H1 (cell line): ENCODE data around the gene FSTL4. TPM values are rescaled to one million over a fixed set of nuclear protein-coding genes. Genes with fewer than 3 reads are reported as not detected.

Experiments used
- CTCF ChIA-PET: fragments of 300-600 bp; sonication (Branson Sonifier 250); formaldehyde crosslinking; loops from one replicate; lab custom pipeline; 2021; ENCODE audit not compliant: partially characterized antibody; lab: Charles Lee
- POLR2A ChIA-PET: fragments of 300-600 bp; sonication (Branson Sonifier 250); formaldehyde crosslinking; loops from one replicate; lab custom pipeline; 2021; ENCODE audit warnings: inconsistent platforms; ENCODE audit not compliant: partially characterized antibody; lab: Charles Lee
- DNase-seq, 2 experiments: peaks; one replicate each; pipeline versions ENCODE4 v3.0.0 to v3.0.0-alpha.2; 2010 to 2022; ENCODE audit warnings: low spot score in 2 of 2, low read depth in 1 of 2, mixed read lengths in 1 of 2
- FAIRE-seq: peaks from 2 replicates; lab custom pipeline; 2011; peaks lifted over from hg19 to GRCh38; lab: Jason Lieb, UNC
- H2AFZ ChIP-seq: 2 replicates; pipeline ENCODE4 v1.8.1; 2012; ENCODE audit warnings: low read length, inconsistent platforms
- H2AK5ac ChIP-seq: 2 replicates; pipeline ENCODE4 v1.6.1; 2013; ENCODE audit warnings: low read depth, low read length
- H2BK120ac ChIP-seq: replicated peaks from 2 replicates; pipeline ENCODE3; 2013; ENCODE audit warnings: low read depth, low read length, inconsistent platforms
- H2BK12ac ChIP-seq: 2 replicates; pipeline ENCODE4 v1.6.1; 2013; ENCODE audit warnings: low read depth, low read length
- H2BK15ac ChIP-seq: 2 replicates; pipeline ENCODE4 v1.6.1; 2013; ENCODE audit warnings: low read length
- H2BK20ac ChIP-seq: 2 replicates; pipeline ENCODE4 v1.6.1; 2013; ENCODE audit warnings: low read length
- H2BK5ac ChIP-seq: 2 replicates; pipeline ENCODE4 v1.6.1; 2013; ENCODE audit warnings: low read depth, low read length
- H3K14ac ChIP-seq: 2 replicates; pipeline ENCODE4 v1.6.1; 2013; ENCODE audit warnings: inconsistent platforms; ENCODE audit not compliant: insufficient read length
- H3K18ac ChIP-seq: 2 replicates; pipeline ENCODE4 v1.6.1; 2013; ENCODE audit warnings: low read length; ENCODE audit errors: extremely low read depth
- H3K23ac ChIP-seq: 2 replicates; pipeline ENCODE4 v1.6.1; 2013; ENCODE audit warnings: inconsistent platforms; ENCODE audit not compliant: insufficient read length
- H3K23me2 ChIP-seq: 2 replicates; pipeline ENCODE4 v1.6.1; 2013; ENCODE audit warnings: low read depth, low read length
- H3K27ac ChIP-seq: 2 replicates; pipeline ENCODE4 v1.6.1; 2011; ENCODE audit warnings: low read depth, low read length, inconsistent platforms
- H3K27me3 ChIP-seq, 4 experiments: replicated peaks in 1 of 4; 1 replicate in 1 of 4; 2 replicates in 3 of 4; pipeline versions ENCODE4 v1.6.1 to v1.8.1; 2011 to 2013; ENCODE audit warnings: low read length in 3 of 4, mild to moderate bottlenecking in 3 of 4, inconsistent platforms in 2 of 4, mixed read lengths in 2 of 4, moderate library complexity in 1 of 4; ENCODE audit not compliant: control insufficient read depth in 3 of 4, insufficient read depth in 3 of 4; ENCODE audit errors: extremely low read depth in 1 of 4
- H3K36me3 ChIP-seq, 4 experiments: 2 replicates each; pipeline versions ENCODE4 v1.6.1 to v1.8.1; 2011 to 2013; ENCODE audit warnings: mild to moderate bottlenecking in 4 of 4, low read length in 3 of 4, moderate library complexity in 2 of 4, control low read depth in 1 of 4, inconsistent platforms in 1 of 4; ENCODE audit not compliant: insufficient read depth in 4 of 4, control insufficient read depth in 2 of 4
- H3K4ac ChIP-seq: replicated peaks from 2 replicates; pipeline ENCODE3; 2013; ENCODE audit warnings: low read length, low read depth, mixed read lengths, inconsistent platforms; ENCODE audit not compliant: insufficient read length
- H3K4me1 ChIP-seq, 4 experiments: replicated peaks in 1 of 4; 1 replicate in 1 of 4; 2 replicates in 3 of 4; pipeline versions ENCODE4 v1.6.1 to v1.8.1; 2011 to 2013; ENCODE audit warnings: low read length in 3 of 4, inconsistent platforms in 2 of 4, mixed read lengths in 1 of 4; ENCODE audit not compliant: insufficient read depth in 4 of 4, control insufficient read depth in 3 of 4
- H3K4me2 ChIP-seq, 2 experiments: 2 replicates each; pipeline versions ENCODE4 v1.6.1 to v1.8.1; 2011 to 2013; ENCODE audit warnings: low read depth in 2 of 2, low read length in 2 of 2, control low read depth in 1 of 2, inconsistent platforms in 1 of 2, mild to moderate bottlenecking in 1 of 2; ENCODE audit not compliant: insufficient read depth in 1 of 2
- H3K4me3 ChIP-seq, 4 experiments: fragments of 200-600, 300-600 bp in 1 of 4; sonication (generic), shearing (Covaris generic), sonication (Bioruptor Twin) in 1 of 4; 2 replicates each; pipeline versions ENCODE4 v1.5.1 to v1.8.1; 2011 to 2016; ENCODE audit warnings: low read length in 4 of 4, low read depth in 3 of 4, control low read depth in 2 of 4, inconsistent platforms in 2 of 4, mild to moderate bottlenecking in 2 of 4, mixed read lengths in 1 of 4, moderate library complexity in 1 of 4; ENCODE audit not compliant: insufficient read depth in 2 of 4; ENCODE audit errors: extremely low read depth in 1 of 4
- H3K56ac ChIP-seq: replicated peaks from 2 replicates; pipeline ENCODE3; 2013; ENCODE audit warnings: low read depth, mild to moderate bottlenecking, mixed read lengths, low read length, inconsistent platforms; ENCODE audit not compliant: insufficient read length
- H3K79me1 ChIP-seq: 2 replicates; pipeline ENCODE4 v1.6.1; 2013; ENCODE audit warnings: low read depth, low read length, control low read depth
- H3K79me2 ChIP-seq, 2 experiments: 2 replicates each; pipeline versions ENCODE4 v1.6.1 to v1.8.1; 2012 to 2013; ENCODE audit warnings: low read length in 2 of 2, mild to moderate bottlenecking in 2 of 2, inconsistent platforms in 1 of 2; ENCODE audit not compliant: insufficient read depth in 2 of 2, control insufficient read depth in 1 of 2
- H3K9ac ChIP-seq, 4 experiments: replicated peaks in 1 of 4; 1 replicate in 1 of 4; 2 replicates in 3 of 4; pipeline versions ENCODE4 v1.6.1 to v1.8.1; 2011 to 2013; ENCODE audit warnings: low read depth in 3 of 4, low read length in 3 of 4, control low read depth in 2 of 4, mild to moderate bottlenecking in 2 of 4, moderate library complexity in 2 of 4, inconsistent platforms in 1 of 4; ENCODE audit errors: extremely low read depth in 1 of 4
- H3K9me3 ChIP-seq, 2 experiments: 2 replicates each; pipeline versions ENCODE4 v1.6.1 to v1.8.1; 2012 to 2013; ENCODE audit warnings: mild to moderate bottlenecking in 2 of 2, moderate library complexity in 2 of 2, control low read depth in 1 of 2, inconsistent platforms in 1 of 2, low read depth in 1 of 2, low read length in 1 of 2, mixed read lengths in 1 of 2; ENCODE audit not compliant: insufficient read depth in 2 of 2
- H4K20me1 ChIP-seq, 2 experiments: replicated peaks in 1 of 2; 2 replicates each; pipeline versions ENCODE3 to v1.8.1; 2011 to 2013; ENCODE audit warnings: inconsistent platforms in 2 of 2, low read length in 2 of 2, mild to moderate bottlenecking in 1 of 2; ENCODE audit not compliant: insufficient read depth in 2 of 2, control insufficient read depth in 1 of 2
- H4K5ac ChIP-seq: 2 replicates; pipeline ENCODE4 v1.6.1; 2013; ENCODE audit warnings: low read length, low read depth, mixed read lengths, inconsistent platforms; ENCODE audit not compliant: insufficient read length
- H4K8ac ChIP-seq: 2 replicates; pipeline ENCODE4 v1.8.0; 2013; ENCODE audit warnings: mild to moderate bottlenecking, moderate library complexity, low read length, inconsistent platforms; ENCODE audit not compliant: insufficient read depth; ENCODE audit errors: extremely low read depth
- H4K91ac ChIP-seq: replicated peaks from 2 replicates; pipeline ENCODE3; 2013; ENCODE audit warnings: low read length, mixed read lengths, inconsistent platforms; ENCODE audit not compliant: insufficient read length
- BACH1 ChIP-seq: IDR thresholded peaks from 2 replicates; pipeline ENCODE4 v1.6.1; 2012; ENCODE audit warnings: low read length, improper control_type of control experiment
- CBX5 ChIP-seq: fragments of 300-800, 300-1000 bp; sonication (generic); IDR thresholded peaks from 2 replicates; pipeline ENCODE4 v1.7.1; 2016; ENCODE audit warnings: antibody characterized with exemption, low read length, low read depth
- CBX8 ChIP-seq: fragments of 300-800, 300-1000 bp; sonication (generic); IDR thresholded peaks from 2 replicates; pipeline ENCODE4 v1.7.1; 2016; ENCODE audit warnings: low read depth, low read length, borderline replicate concordance
- PHF8 ChIP-seq: fragments of 200-600 bp; sonication (generic); conservative IDR thresholded peaks from 2 replicates; pipeline ENCODE4 v1.7.1; 2012; ENCODE audit warnings: low read depth, mild to moderate bottlenecking, inconsistent platforms, low read length, moderate library complexity
- RFX5 ChIP-seq: IDR thresholded peaks from 2 replicates; pipeline ENCODE4 v1.6.1; 2011; ENCODE audit warnings: low read depth, low read length, improper control_type of control experiment, borderline replicate concordance
- SAP30 ChIP-seq: fragments of 300-600 bp; sonication (generic); IDR thresholded peaks from 2 replicates; pipeline ENCODE4 v1.7.1; 2012; ENCODE audit warnings: low read length, moderate library complexity, mild to moderate bottlenecking, inconsistent platforms; ENCODE audit not compliant: insufficient read depth, insufficient replicate concordance
- SP1 ChIP-seq: IDR thresholded peaks from 2 replicates; pipeline ENCODE4 v1.6.1; 2011; ENCODE audit warnings: low read depth, low read length
- SP4 ChIP-seq: IDR thresholded peaks from 2 replicates; pipeline ENCODE4 v1.6.1; 2012; ENCODE audit warnings: low read length, inconsistent platforms
- SRF ChIP-seq: IDR thresholded peaks from 2 replicates; pipeline ENCODE4 v1.6.1; 2011; ENCODE audit warnings: mild to moderate bottlenecking, low read depth, low read length, moderate library complexity
- WGBS, 2 experiments: shearing (Covaris generic) in 1 of 2; methylation state at CpG; one replicate each; pipeline versions ENCODE4 v1.1.6 to v1.1.7; 2013 to 2015; ENCODE audit warnings: low lambda C conversion rate in 2 of 2, mixed read lengths in 2 of 2, inconsistent platforms in 1 of 2, low coverage in 1 of 2, missing lambda C conversion rate in 1 of 2; ENCODE audit not compliant: insufficient replicate concordance in 2 of 2, insufficient coverage in 1 of 2, insufficient read length in 1 of 2; ENCODE audit errors: extremely low coverage in 1 of 2, missing lambda C conversion rate in 1 of 2; 5-methylcytosine and 5-hydroxymethylcytosine counted together
- polyA plus RNA-seq, 7 experiments: library from polyadenylated mRNA; depleted of rRNA in 3 of 7; stranded (reverse) in 5 of 7; unstranded in 2 of 7; fragments of >200 nt in 5 of 7; fragments of 200-250 nt in 2 of 7; gene quantifications; 1 replicate in 5 of 7; 2 replicates in 1 of 7; 4 replicates in 1 of 7; pipeline versions ENCODE4 v1.2.1 to v1.2.3, GENCODE V29; 2011 to 2013; ENCODE audit warnings: missing spikeins in 2 of 7, mixed read lengths in 2 of 7
- total RNA-seq: library from RNA; stranded (reverse); fragmentation: NEBNext Ultra II Directional; extraction: Animal tissue kit (Norgen Biotek cat#: 25700); gene quantifications from 2 replicates; pipeline ENCODE4 v1.2.1, GENCODE V29; 2021
- TF ChIP-seq, protein P1 (sequence below): IDR thresholded peaks from 2 replicates; pipeline ENCODE4 v1.6.1; 2012; ENCODE audit warnings: low read length, inconsistent platforms

FSTL4 gene
- total and polyA plus RNA-seq, 2 of the 8 experiments (the other 6 are each of a cell fraction or from before 2014, with no cell fraction given) = 3.1 to 4.1 TPM

DNA sequence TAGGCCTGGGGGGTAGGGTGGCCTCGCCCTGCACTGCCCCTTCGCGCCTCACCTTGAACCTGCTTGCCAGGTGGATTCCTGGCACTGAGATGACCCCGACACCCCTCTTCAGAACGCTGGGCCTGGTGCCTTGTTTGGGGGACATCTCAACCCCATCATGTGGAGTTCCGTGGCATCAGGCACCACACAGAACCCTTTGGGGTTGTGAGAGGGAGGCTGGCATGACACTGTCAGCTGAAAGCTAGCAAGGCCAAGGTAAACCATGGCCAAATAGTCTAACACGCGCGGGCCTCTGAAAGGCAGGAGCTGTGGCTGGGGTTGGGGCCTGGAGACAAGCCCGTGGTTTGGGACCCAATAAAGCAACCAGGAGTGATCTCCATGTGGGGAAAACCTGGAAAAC lies 163.2 kb downstream of the FSTL4 start:
- no peak for FAIRE-seq
- Histone ChIP-seq H2AFZ (no peak overlapping the region), H2BK12ac (no peak overlapping the region)

More for the DNA sequence above, 163.2 kb downstream of the FSTL4 start:
- no peak overlapping the region for H4K8ac ChIP-seq
- H3K23ac ChIP-seq = no peak overlapping the region
- H2BK120ac ChIP-seq = no peak overlapping the region
- no peaks in the 10 kb centered on the region for H3K79me1 ChIP-seq
- no peak overlapping the region for H2BK20ac ChIP-seq
- no peak overlapping the region for H3K4ac ChIP-seq
- no peak for DNase-seq
- no peak overlapping the region for H3K18ac ChIP-seq
- TF ChIP-seq, protein P1, sequence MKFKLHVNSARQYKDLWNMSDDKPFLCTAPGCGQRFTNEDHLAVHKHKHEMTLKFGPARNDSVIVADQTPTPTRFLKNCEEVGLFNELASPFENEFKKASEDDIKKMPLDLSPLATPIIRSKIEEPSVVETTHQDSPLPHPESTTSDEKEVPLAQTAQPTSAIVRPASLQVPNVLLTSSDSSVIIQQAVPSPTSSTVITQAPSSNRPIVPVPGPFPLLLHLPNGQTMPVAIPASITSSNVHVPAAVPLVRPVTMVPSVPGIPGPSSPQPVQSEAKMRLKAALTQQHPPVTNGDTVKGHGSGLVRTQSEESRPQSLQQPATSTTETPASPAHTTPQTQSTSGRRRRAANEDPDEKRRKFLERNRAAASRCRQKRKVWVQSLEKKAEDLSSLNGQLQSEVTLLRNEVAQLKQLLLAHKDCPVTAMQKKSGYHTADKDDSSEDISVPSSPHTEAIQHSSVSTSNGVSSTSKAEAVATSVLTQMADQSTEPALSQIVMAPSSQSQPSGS = no peak
- TF ChIP-seq CBX8 (no peak), PHF8 (no peak), RFX5 (no peak), CBX5 (no peak), SAP30 (no peak), SP4 (no peak), BACH1 (no peak), SP1 (no peak), SRF (no peak)
- no peak overlapping the region for H3K14ac ChIP-seq
- H4K5ac ChIP-seq = no peak overlapping the region
- no peaks in the 10 kb centered on the region for H3K9me3 ChIP-seq
- 96% methylated on average over 9 of the region's 10 CpGs; no CpG with 5 or more reads in 1 of the 2 experiments for WGBS, 2 experiments
- CTCF ChIA-PET = no interaction called here
- no peak overlapping the region for H2AK5ac ChIP-seq
- H4K91ac ChIP-seq = no peak overlapping the region
- H3K27ac ChIP-seq = no peak overlapping the region
- no peak overlapping the region for H3K4me3 ChIP-seq
- no peaks in the 10 kb centered on the region for H3K23me2 ChIP-seq
- H3K27me3 ChIP-seq = no peaks in the 10 kb centered on the region
- H3K9ac ChIP-seq = no peak overlapping the region
- H2BK5ac ChIP-seq = no peak overlapping the region
- H3K4me2 ChIP-seq = no peak overlapping the region
- H2BK15ac ChIP-seq = no peak overlapping the region
- H3K56ac ChIP-seq = no peak overlapping the region
- no peaks in the 10 kb centered on the region for H4K20me1 ChIP-seq
- no peaks in the 10 kb centered on the region for H3K4me1 ChIP-seq
- POLR2A ChIA-PET = no interaction called here
- no peaks in the 10 kb centered on the region for H3K79me2 ChIP-seq
- H3K36me3 ChIP-seq = no peaks in the 10 kb centered on the region
